Nephron (organoid): ENCODE data around the gene ZNF331.

Experiments used
- H3K27ac Mint-ChIP-seq, 3 experiments: 2 replicates each; pipeline ENCODE4 v1.8.0; 2020; ENCODE audit warnings: mixed read lengths in 3 of 3, mild to moderate bottlenecking in 2 of 3, moderate library complexity in 1 of 3
- H3K27me3 Mint-ChIP-seq: 2 replicates; pipeline ENCODE4 v1.8.0; 2021; ENCODE audit warnings: low read depth, mild to moderate bottlenecking, moderate library complexity, mixed read lengths
- H3K36me3 Mint-ChIP-seq: 2 replicates; pipeline ENCODE4 v1.8.0; 2020; ENCODE audit warnings: low read depth, mixed read lengths
- H3K4me1 Mint-ChIP-seq: 2 replicates; pipeline ENCODE4 v1.8.0; 2020; ENCODE audit warnings: mixed read lengths
- H3K4me3 Mint-ChIP-seq, 3 experiments: 2 replicates each; pipeline ENCODE4 v1.8.0; 2020; ENCODE audit warnings: mild to moderate bottlenecking in 3 of 3, mixed read lengths in 3 of 3, moderate library complexity in 2 of 3
- H3K9me3 Mint-ChIP-seq: 2 replicates; pipeline ENCODE4 v1.8.0; 2020; ENCODE audit warnings: mixed read lengths
- CTCF ChIP-seq, 3 experiments: fragments of 200-600 bp; sonication (generic); IDR thresholded peaks; one replicate each; pipeline ENCODE4 v1.5.0; 2021; ENCODE audit warnings: antibody characterized with exemption in 3 of 3; ENCODE audit not compliant: unreplicated experiment in 3 of 3

ZNF331 gene

GRCh38 chr19:53531457-53531856 lies 6.5 kb upstream of the ZNF331 start:
- no peaks in the 10 kb centered on the region for H3K9me3 Mint-ChIP-seq
- TF ChIP-seq CTCF (IDR thresholded peaks at IDR 0.05; ENCODE audit: unreplicated experiment in 3 of 3): no peak
- no peak overlapping the region for H3K4me3 Mint-ChIP-seq
- H3K27me3 Mint-ChIP-seq: no peaks in the 10 kb centered on the region
- no peaks in the 10 kb centered on the region for H3K4me1 Mint-ChIP-seq
- no peak overlapping the region for H3K27ac Mint-ChIP-seq
- H3K36me3 Mint-ChIP-seq: peaks cover 6% of the 10 kb centered on the region

- Mint-ChIP-seq H3K9me3 (no peaks in the 10 kb centered on the region), H3K27ac (no peak overlapping the region), H3K36me3 (peaks cover 3% of the 10 kb centered on the region), H3K27me3 (no peaks in the 10 kb centered on the region), H3K4me1 (no peaks in the 10 kb centered on the region), H3K4me3 (no peak overlapping the region)
- TF ChIP-seq CTCF (IDR thresholded peaks at IDR 0.05; ENCODE audit: unreplicated experiment in 3 of 3): no peak
Observed at GRCh38 chr19:53532362-53532761, 5.6 kb upstream of the ZNF331 start.

GRCh38 chr19:53536225-53536548 lies 1.8 kb upstream of the ZNF331 start:
- Mint-ChIP-seq H3K27me3 (no peaks in the 10 kb centered on the region), H3K4me3 (peak overlapping the region; percentile 58 to 99 (median 73)), H3K27ac (no peak overlapping the region), H3K9me3 (no peaks in the 10 kb centered on the region), H3K36me3 (peaks cover 10% of the 10 kb centered on the region), H3K4me1 (peaks cover 3% of the 10 kb centered on the region)
- no peak for TF ChIP-seq CTCF (IDR thresholded peaks at IDR 0.05; ENCODE audit: unreplicated experiment in 3 of 3)

GRCh38 chr19:53537121-53537520 lies 824 bp upstream of the ZNF331 start:
- H3K27ac Mint-ChIP-seq: peak overlapping the region in 2 of 3 experiments; percentile 93 to 95
- peaks cover 10% of the 10 kb centered on the region for H3K36me3 Mint-ChIP-seq
- no peak for TF ChIP-seq CTCF (IDR thresholded peaks at IDR 0.05; ENCODE audit: unreplicated experiment in 3 of 3)
- no peaks in the 10 kb centered on the region for H3K27me3 Mint-ChIP-seq
- peak overlapping the region; percentile 95 to 99 (median 99) for H3K4me3 Mint-ChIP-seq
- H3K9me3 Mint-ChIP-seq: no peaks in the 10 kb centered on the region
- H3K4me1 Mint-ChIP-seq: peaks cover 3% of the 10 kb centered on the region

- Mint-ChIP-seq H3K27me3 (no peaks in the 10 kb centered on the region), H3K9me3 (no peaks in the 10 kb centered on the region), H3K36me3 (peaks cover 13% of the 10 kb centered on the region), H3K27ac (peak overlapping the region; percentile 41 to 95 (median 93)), H3K4me1 (peaks cover 3% of the 10 kb centered on the region), H3K4me3 (peak overlapping the region; percentile 95 to 99 (median 99))
- TF ChIP-seq CTCF (IDR thresholded peaks at IDR 0.05; ENCODE audit: unreplicated experiment in 3 of 3): no peak
Observed at GRCh38 chr19:53538378-53539109, 599 bp downstream of the ZNF331 start.

GRCh38 chr19:53540091-53540490 lies 2.1 kb downstream of the ZNF331 start:
- TF ChIP-seq CTCF (IDR thresholded peaks at IDR 0.05; ENCODE audit: unreplicated experiment in 3 of 3): no peak
- no peaks in the 10 kb centered on the region for H3K27me3 Mint-ChIP-seq
- H3K36me3 Mint-ChIP-seq: peaks cover 17% of the 10 kb centered on the region
- H3K4me3 Mint-ChIP-seq: peak overlapping the region in 2 of 3 experiments; percentile 23 to 41
- peaks cover 3% of the 10 kb centered on the region for H3K4me1 Mint-ChIP-seq
- no peak overlapping the region for H3K27ac Mint-ChIP-seq
- no peaks in the 10 kb centered on the region for H3K9me3 Mint-ChIP-seq
